RPMI7951 (cell line): ENCODE results near the gene SUN3. TPM values are rescaled to one million over a fixed set of nuclear protein-coding genes. Genes with fewer than 3 reads are reported as not detected.
"Not testable (repeated sequence)": the region's sequence is repeated elsewhere in the genome, so short reads cannot be mapped to it uniquely, and the experiment has no call there.

Experiments
- DNase-seq: peaks from one replicate; pipeline ENCODE4 v3.0.0-alpha.2; 2012; ENCODE audit warnings: low read depth
- total RNA-seq: library from RNA; depleted of rRNA; stranded (reverse); fragments of >200 nt; shearing (Covaris generic); gene quantifications from 2 replicates; pipeline ENCODE4 v1.2.3, GENCODE V29; 2014; rRNA removed

SUN3 gene
- total RNA-seq, 1 experiment from 2014 or later, result not detected

GRCh38 chr7:47945261-47946015, 83.5 kb downstream of the SUN3 start:
- peak; percentile 69 for DNase-seq

- no peak for DNase-seq
These were observed 84.2 kb downstream of the SUN3 start for GRCh38 chr7:47944536-47945260.

- peak; percentile 67 for DNase-seq
These were observed 85.0 kb downstream of the SUN3 start for GRCh38 chr7:47943676-47944474.

- DNase-seq, result not testable (repeated sequence)
These were observed 86.3 kb downstream of the SUN3 start for GRCh38 chr7:47942651-47943050.

GRCh38 chr7:47942132-47942531, 86.8 kb downstream of the SUN3 start:
- no peak for DNase-seq

GRCh38 chr7:47941136-47941844, 87.6 kb downstream of the SUN3 start:
- peak; percentile 86 for DNase-seq

- DNase-seq, result peak; percentile 41
These were observed 88.6 kb downstream of the SUN3 start for GRCh38 chr7:47940088-47941013.

- DNase-seq, result no peak
These were observed 89.4 kb downstream of the SUN3 start for GRCh38 chr7:47939425-47940036.

- peak; percentile 38 for DNase-seq
These were observed 90.2 kb downstream of the SUN3 start for GRCh38 chr7:47938574-47939165.

- no peak for DNase-seq
These were observed 91.0 kb downstream of the SUN3 start for GRCh38 chr7:47937711-47938573.

Other genes starting within 250 kb of the SUN3 start
- 0.10 and 0.12 TPM in 2 replicates for gene PKD1L1, start 80.6 kb downstream of the SUN3 start, total RNA-seq
- 22.0 and 33.9 TPM in 2 replicates for gene HUS1, start 49.5 kb downstream of the SUN3 start, total RNA-seq
- gene C7orf57, start 6.4 kb upstream of the SUN3 start, total RNA-seq, result 0.59 and 1.4 TPM in 2 replicates
- gene UPP1, start 60.2 kb upstream of the SUN3 start, total RNA-seq, result 39.0 and 69.2 TPM in 2 replicates
- gene ABCA13, start 142.4 kb upstream of the SUN3 start, total RNA-seq, result 0.10 and 0.48 TPM in 2 replicates